Endometrial microvascular endothelial cells (primary cell): ENCODE data around the gene RIT1. TPM values are rescaled to one million over a fixed set of nuclear protein-coding genes. Genes with fewer than 3 reads are reported as not detected.
"Not testable (repeated sequence)": the region's sequence is repeated elsewhere in the genome, so short reads cannot be mapped to it uniquely, and the experiment has no call there.

Experiments used
- in situ Hi-C: cut with HindIII; loops from 2 replicates; pipeline ENCODE4 v1.10.0; 2017; ENCODE audit warnings: low sequenced_read_pairs, low pct_unique_long_range_greater_than_20kb; ENCODE audit errors: inconsistent ontology term
- total RNA-seq: library from RNA; depleted of rRNA; stranded (reverse); fragments of >200 nt; gene quantifications from one replicate; pipeline ENCODE4 v1.2.3, GENCODE V29; 2015; ENCODE audit errors: inconsistent ontology term

Gene RIT1
- total RNA-seq, 1 donor from 2014 or later: 22.5 TPM

DNA sequence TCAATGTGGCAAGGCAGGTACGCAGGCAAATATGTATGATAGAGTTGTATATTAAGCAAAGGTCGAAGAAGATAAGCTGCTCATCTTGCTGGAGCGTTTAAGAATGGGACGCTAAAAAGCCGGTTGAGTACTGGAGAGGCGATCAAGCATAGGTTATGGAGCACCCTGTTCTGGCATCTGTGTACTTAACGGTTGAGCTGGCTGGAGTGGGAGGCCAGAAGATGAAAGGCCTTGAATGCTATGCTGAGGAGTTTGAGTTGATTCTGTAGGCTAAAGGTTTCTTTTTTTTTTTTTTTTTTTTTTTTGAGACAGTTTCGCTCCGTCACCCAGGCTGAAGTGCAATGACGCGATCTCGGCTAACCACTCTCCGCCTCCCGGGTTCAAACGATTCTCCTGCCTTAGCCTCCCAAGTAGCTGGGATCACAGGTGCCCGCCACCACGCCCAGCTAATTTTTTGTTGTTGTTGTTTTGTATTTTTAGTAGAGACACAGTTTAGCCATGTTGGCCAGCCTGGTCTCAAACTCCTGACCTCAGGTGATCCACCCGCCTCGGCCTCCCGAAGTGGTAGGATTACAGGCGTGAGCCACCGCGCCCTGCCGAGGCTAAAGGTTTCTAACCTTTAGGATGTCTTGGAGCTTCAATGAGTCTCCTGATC, 23.9 kb upstream of the RIT1 start:
- in situ Hi-C loops: no loop called here

DNA sequence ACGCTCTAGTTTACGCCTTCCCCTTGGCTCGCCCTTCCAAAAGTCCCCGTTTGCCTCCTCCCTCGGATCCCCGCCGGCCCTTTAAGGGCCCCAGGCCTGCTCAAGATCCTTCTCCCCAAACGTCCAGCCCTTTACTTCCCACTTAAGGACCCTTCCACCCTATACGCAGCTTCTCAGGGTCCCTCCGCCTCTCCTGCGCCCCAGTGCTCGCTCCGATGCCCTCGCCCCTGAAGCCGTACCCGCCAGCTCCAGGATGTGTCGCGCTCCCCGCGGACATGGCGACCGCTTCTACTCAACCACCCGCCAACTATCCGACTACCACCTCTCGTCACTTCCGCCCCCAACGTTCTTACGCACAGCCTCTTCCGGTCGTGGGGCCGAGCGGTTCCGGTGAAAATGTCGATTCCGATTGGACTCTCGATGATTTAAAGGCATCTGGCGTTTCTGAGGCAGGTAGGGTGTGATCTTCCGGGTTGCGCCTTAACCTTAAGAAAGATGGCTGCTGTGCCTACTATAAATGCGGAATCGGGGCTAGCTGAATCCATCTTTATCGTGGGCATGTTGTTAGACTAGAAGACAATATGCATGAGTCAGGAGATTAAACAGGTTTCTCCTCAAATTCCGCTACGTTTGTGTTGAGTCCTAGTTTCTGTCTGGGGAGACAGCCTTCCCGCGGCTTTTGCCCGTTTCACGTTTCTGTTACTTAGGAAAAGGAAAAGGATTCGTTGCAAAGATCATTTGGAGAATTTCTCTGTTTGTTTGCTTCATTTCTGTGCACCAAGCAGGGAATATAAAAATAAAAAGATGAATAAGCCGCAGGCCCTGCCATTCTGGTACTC, 23.2 kb upstream of the RIT1 start, which contains the start of gene KHDC4:
Gene KHDC4 (minus strand): TSS at position 317 of the 839 bp plus-strand sequence. CDS start 40 bp downstream, at position 277.
- in situ Hi-C loops: no loop called here

DNA sequence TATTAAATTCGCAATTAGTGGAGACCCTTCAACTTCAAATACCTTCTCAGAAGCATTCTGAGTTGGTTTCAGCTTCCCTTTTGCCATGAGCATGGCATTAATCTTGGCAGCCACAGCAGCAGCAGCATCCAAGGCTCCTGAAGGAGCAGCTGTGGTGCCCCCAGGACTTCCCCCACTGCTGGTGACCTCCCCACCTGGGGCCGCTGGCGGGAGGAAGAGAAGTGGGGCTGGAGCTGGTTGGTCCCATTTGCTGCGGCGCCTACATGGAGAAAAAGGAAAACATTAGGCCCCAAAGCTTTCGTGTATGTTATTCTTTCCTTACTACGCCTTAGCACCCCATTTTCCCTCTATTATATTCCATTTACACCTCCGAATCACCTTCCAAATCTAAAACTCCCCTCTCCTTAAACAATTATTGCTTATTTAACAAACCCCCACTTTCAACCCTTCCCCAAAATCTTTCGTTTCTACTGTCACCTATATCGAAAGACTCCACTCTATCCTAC, 22.5 kb upstream of the RIT1 start:
- in situ Hi-C loops: no loop called here

DNA sequence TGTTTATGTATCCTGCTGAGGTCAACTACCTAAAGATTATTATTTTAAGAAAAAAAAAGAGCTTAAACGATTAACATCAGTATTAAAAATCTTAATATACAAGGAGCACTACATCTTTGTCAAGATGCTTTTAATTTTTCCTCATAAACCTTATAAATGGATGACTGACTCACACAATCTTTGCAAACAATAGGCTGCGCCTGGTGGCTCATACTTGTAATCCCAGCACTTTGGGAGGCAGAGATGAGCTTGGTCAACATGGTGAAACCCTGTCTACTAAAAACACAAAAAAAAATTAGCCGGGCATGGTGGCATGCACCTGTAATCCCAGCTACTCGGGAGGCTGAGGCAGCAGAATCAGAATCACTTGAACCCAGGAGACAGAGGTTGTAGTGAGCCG, 21.3 kb upstream of the RIT1 start:
- in situ Hi-C loops: no loop called here

DNA sequence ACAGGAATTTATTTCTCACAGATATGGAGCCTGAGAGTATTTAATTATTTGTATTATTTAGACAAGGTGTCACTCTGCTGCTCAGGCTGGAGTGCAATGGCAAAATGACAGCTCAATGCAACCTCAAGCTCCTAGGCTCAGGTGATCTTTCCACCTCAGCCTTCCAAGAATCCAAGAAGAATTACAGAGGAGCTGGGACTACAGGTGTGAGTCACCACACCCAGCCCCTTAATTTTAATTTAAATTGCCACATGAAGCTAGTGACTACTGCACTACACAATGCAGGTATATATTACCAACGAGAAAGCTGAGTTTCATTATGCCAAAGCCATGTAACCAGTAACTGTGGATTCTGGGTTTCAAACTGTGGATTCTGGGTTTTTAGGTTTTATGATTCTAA, 20.9 kb upstream of the RIT1 start:
- in situ Hi-C loops: no loop called here

DNA sequence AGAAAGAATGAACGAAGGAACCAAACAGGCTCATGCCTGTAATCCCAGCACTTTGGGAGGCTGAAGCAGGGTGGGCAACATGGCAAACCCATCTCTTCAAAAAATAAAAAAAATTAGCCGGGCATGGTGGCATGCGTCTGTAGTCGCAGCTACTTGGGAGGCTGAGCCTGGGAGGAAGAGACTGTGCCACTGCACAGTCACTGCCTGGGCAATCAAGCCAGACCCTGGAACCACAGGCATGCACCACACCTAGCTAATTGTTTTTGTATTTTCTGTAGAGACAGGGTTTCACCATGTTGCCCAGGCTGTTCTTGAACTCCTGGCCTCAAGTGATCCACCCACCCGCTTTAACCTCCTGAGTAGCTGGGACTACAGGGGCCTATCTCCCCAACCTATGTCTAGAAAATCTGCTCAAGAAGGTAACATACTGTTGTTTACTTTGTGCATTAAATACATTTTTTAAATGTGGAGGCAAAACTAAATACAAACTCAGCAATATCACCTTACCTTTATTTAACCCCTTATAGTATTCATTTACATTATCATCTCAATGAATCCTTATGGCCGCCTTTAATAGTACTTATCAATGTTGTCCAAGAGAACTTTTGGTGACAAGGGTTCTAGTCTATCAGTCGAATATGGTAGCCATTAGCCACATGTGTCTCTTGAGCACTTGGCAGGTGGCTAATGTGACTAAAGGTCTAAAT, 20.3 kb upstream of the RIT1 start:
- in situ Hi-C loops: no loop called here

DNA sequence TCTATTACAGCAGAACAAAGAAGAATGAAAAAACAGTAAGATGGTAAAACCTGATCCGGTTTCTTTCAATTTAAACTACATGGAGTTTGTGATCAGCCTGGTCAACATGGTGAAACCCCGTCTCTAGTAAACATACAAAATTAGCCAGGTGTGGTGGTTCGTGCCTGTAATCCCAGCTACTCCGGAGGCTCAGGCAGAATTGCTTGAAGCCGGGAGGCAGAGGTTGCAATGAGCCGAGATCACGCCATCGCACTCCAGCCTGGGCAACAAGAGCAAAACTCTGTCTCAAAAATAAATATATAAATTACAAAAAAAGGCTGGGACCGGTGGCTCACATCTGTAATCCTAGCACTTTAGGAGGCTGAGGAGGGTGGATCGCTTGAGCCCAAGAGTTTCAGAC, 19.6 kb upstream of the RIT1 start:
- in situ Hi-C loops: not testable (repeated sequence)

DNA sequence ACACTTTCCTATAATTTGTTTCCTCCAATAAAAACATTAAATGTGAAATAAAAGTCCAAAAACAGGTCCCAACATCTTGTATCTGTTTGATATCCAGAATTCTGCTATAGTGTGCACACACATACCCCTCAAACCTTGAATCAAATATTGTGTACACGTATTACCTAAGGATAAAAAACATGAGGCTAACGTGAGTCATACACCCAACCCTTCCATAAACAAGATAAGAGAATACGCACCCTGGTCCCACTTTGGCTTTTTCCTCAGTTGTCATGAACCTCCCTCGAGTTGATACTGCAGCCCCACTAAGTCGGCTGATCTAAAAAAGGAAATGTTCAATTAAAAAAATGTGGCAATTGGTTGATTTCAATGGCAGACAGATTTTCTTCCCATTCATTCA, 17.9 kb upstream of the RIT1 start:
- in situ Hi-C loops: no loop called here

DNA sequence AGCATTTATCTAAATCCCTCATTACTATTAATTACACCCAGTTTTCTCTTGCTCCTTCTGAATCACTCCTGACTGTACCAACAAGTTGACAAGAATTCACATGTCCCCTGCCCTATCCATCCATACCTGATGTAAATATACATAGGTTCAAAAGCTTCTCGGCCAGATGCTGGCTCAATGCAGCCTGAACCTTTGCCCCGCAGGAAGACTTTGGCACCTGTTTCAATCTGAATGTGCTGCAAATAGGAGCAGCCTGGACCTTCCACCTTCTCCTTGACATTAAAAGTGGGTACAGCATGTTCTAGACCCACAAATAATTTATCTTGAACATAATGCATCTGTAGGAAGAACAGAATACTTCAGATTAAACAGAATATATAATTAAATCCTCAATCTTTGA, 14.4 kb upstream of the RIT1 start:
- in situ Hi-C loops: no loop called here

DNA sequence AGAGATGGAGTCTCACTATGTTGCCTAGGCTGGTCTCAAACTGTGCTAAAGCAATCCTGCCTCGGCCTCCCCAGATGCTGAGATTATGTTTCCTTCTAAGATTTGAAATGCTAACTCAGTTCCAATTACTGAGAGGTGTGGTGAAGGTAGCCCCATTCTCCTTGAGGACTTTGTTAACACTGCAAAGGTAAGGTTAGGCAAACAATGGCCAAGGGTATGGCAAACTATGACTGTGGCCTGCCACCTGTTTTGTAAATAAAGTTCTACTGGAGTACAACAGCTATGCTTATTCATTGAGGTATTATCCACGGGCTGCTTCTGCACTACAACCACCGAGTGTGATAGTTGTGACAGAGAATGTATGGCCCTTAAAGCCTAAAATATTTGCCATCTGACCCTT, 9.6 kb upstream of the RIT1 start:
- in situ Hi-C loops: no loop called here

DNA sequence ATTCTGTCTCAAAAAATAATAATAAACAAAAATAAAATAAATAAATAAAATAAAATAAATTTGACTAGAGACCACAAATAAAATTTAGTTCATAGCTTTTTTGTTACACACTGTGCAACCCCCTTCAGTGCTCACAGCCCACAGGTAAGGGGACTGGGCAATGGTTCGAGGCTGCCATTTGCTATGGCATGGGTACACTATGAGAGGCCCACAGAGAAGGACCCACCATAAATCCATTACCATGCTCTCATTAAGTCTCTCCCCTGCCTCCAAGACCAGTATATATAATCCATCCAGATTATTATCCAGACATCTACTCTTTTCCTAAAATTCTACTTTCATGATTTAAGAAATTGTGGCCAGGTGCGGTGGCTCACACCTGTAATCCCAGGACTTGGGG, 8.7 kb upstream of the RIT1 start:
- in situ Hi-C loops: no loop called here

DNA sequence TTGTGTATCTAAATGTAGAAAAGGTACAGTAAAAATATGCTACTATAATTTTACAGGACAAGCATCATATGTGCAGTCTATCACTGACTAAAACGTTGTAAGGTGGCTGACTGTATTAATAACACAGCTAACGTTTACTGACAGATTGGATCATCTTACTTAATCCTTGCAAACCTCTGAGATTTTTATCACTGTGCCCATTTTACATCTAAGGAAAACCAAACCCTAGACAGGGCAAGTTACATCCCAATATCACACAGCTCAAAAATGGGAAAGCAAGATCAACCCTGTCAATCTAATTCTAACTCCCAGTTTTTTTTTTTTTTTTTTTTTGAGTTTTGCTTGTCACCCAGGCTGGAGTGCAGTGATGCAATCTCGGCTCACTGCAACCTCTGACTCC, 7.5 kb upstream of the RIT1 start:
- in situ Hi-C loops: no loop called here

DNA sequence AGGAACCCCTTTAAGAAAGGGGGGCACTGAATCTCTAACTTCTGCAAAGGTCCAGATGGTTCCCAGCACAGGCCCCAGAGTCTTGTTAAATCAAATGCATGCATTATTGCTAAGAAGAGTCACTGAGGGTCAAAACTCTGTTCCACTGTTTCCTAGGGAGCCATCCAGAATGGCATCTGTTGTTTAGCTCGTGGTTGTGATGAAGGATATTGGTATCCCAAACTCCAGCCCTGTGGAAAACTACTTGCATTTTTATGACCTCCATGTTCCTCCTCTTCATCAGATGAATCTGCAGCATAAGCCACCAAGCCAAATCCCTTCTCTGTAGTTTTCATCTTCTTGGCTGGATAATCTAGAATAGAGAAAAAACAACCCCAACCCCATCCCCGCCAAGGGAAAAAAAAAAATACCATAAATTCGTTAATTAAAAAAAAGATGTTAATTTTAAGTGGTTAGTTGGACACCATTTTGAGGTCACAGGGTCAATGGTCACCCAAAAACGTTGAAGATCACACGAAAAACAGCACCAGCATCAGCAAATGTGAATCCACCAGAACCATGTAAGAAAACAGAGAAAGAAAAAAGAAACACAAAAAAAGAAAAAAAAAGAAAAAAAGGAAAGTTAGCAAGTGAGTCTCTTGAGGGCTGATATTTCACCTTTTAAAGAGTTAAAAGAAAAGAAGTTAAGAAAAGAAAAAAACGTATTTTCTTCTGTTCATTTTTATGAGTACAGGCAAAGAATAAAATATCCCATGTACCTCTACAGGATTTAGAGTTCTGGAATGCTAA, 3.0 kb upstream of the RIT1 start:
- in situ Hi-C loops: no loop called here

DNA sequence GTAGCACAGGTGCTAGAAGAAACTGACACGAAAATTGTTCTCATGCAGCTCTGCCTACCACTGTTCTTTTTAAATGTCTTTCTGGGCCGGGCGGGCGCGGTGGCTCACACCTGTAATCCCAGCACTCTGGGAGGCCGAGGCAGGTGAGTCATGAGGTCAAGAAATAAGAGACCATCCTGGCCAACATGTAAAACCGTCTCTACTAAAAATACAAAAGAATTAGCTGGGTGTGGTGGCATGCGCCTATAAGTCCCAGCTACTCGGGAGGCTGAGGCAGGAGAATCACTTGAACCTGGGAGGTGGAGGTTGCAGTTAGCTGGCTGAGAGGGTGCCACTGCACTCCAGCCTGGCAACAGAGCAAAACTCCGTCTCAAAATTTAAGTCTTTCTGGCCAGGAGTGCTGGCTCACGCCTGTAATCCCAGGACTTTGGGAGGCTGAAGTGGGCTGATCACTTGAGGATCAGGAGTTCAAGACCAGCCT, 947 bp upstream of the RIT1 start:
- in situ Hi-C loops: no loop called here

DNA sequence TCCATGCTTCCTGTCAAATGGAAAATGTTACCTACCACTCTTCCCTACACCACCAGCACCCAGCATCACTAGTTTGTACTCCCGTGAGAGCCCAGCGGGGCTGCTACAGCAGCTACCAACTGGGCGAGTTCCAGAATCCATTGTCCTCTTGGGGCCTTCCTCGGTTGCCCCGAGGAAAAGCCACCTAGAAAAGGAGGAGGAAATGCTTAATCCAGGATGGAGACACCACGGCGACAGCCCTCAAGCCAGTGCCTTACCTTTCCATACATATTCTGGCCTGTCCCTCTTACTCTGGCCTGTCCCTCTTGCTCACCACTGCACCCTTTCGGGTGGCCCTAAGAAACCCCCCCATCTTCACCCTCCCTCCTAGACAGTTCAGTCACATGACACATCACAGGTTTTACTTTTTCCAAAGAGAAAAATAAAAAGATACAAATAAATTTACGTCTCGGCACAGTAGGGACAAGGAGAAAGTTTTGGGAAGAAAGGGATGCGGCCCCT, 478 bp downstream of the RIT1 start:
- in situ Hi-C loops: no loop called here

DNA sequence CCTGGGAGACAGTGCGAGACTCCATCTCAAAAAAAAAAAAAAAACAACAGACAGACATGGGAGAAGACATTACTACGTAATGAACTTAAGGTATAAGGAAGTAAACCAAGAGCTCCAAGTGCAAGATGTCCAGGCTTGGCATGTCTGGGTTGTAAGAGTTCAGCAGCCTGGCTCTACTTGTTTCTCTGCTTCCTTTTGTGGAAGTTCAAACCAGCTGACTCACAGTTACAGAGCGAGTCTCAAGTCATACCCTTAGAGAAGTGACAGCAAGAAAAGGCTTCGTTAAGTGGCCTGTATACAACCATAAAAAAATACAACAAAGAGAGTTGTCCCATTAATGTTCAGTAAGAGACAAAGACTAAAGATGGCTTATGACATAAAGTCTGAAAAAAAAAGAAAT, 1.3 kb downstream of the RIT1 start:
- in situ Hi-C loops: no loop called here

DNA sequence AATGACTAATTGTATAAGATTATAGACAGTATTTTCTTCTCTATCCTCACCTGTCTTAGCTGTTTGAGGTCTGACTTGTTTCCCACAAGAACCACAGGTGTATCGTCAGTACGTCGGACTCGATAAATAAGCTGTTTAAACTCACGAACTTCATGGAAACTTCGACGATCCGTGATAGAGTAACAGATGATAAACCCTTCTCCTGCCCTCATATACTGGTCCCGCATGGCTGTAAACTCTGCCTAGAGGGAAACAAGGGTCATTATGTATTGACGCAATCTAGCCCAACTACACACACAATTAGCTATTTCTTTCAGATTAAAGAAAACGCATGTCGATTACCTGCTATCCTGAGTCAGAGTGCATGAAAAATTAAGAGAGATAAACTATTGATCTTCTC, 6.9 kb downstream of the RIT1 start:
- in situ Hi-C loops: no loop called here

DNA sequence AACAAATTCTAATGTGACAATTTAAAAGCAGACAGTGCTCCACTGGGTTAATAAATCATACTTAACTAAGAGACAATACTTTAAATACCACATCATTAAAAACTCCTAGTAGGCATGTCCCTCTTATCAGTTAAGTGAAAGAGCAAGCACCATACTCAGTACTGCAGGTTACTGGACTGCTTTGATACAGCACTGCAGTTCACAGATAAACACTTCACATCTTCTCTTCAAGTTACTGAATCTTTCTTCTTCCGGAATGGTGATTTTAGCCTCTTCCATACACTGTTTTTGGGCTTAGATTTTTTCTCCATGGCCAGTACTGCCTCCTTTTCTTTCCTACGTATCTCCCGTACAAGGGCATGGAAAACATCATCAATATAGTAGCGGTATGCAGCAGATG, 11.0 kb downstream of the RIT1 start:
- in situ Hi-C loops: no loop called here

DNA sequence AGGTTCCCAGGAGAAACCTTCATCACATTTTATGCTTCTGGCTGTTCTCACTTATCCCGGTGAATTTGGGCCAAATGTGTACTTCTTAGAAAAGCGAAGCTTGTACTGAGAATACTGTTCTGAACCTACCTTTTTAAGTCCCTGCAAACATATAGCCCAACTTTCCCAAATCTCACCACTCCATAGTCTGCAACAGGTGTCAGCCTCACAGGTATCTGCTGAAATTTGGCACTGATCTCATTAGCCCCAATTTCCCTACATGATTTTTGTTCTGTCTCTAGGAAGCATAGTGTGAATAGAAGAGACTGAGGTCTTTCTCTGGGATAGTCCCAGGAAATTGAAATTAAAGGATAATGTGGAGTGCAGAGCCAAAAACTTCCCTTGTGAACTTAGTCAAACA, 11.5 kb downstream of the RIT1 start:
- in situ Hi-C loops: no loop called here
